HG02588 (cell line): ENCODE results near the gene ASF1A.

ENCODE experiments used
- ATAC-seq: cut with Tn5 transposase; IDR thresholded peaks from one replicate; pipeline ENCODE4 v1.9.1; 2021; ENCODE audit warnings: mild to moderate bottlenecking, moderate library complexity; ENCODE audit not compliant: unreplicated experiment

The ASF1A gene

DNA sequence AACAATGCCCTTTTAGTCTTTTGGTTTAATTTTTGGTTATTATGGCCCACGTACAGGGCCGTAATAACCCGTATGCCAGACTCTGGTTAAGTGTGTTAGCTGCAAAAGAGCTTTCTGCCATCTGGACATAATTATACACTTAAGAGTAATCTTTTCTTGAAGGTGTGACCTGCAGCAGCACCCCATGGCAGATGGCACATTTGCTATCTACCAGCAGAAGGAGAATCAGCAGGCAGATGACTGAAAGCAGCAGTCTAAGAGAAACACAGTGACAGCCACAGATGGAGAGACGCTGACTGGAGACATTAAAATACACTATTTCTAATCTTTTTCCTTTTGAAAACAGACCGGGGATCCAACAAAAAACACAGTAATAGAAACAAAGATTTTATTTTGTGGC is 18.7 kb downstream of the ASF1A start:
- ATAC-seq = no peak

DNA sequence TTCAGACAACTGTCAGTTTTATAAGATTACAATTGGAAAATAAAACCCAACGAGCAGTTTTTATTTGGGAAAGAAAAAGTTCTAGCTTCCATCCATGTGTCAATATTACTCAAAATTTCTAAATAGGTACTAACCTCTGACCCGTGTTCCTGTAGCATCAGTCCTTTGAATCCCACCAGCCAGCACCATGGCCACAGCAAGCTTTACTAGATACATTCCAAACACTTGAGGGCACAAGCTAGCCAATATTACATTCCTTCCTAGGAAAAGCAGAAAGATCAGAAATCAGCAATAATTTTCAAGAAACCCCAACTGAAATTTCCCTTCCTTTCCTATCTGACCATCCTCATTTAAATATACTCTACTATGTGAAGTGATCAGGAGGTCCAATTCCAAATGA is 19.2 kb downstream of the ASF1A start:
- ATAC-seq = no peak

- no peak for ATAC-seq
These were observed 20.6 kb downstream of the ASF1A start for GRCh38 chr6:118914598-118914997.

DNA sequence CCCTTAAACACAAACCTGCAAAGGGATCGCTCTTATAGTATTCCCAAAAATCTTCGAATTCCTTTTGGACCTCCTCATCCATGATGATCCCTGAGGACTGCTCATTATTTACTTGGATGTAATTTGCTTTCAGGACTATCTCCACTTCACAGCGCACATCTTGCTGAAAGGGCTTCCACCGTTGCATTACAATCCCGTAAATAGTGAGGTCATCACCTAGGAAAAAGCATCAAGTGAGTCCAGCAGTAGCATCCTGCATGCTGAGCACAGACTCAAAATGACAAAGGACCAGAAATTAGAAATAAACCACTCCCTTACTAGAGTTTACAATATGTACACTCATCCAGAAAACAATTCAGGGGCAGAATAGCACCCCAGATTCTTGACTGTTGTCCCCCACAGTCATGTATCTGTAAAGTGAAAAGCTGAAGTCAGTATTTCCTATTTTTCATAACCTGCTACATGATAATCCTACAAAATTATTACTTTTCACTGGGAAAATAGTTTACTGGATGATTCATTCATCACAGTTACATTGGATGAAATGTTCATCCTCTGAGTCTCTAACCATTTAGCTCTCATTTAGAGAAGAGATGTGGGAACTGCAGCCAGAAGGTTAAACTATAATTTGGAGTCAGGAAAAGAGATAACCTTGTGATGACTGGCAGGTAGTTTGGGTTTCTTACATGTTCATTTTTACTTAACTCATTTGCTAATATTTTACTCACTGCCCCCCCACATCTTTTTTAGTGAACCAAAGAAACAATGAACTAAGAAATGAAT is 23.8 kb downstream of the ASF1A start:
- no peak for ATAC-seq

DNA sequence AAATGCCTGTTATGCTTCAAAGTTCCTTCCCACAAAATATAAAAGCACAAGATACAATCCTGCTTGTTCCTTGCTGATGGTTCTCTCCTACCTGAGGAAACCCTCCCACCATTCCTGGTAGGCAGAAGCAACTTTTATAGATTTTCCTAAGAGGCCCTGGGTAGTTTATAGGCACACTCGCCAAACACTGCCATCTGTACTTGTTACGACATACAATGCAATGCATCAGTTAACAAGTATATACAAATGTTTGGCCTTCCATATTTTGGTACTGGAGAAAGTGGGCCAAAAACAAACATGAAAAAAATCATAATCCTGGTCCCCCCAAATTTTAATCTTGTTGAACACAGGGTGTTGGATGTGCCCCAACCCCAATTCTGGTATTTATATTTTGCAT is 24.4 kb downstream of the ASF1A start:
- no peak for ATAC-seq

GRCh38 chr6:118921084-118921483 is 27.1 kb downstream of the ASF1A start:
- ATAC-seq = no peak

DNA sequence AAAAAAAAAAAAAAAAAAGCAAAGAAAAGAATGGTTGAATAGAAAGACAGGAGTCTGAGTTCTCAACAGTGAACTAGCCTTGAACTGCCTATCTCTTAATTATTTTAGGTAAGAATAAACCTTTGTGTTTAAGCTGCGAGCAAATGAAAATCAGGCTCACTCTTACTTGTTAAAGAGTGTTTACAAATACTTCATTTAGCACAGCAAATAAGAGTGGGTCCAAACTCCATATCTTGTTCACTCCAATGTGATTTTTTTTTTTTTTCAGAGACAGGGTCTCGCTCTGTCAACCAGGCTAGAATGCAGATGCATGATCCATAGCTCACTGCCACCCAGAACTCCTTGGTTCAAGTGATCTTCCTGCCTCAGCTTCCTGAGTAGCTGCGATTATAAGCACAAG is 29.1 kb downstream of the ASF1A start:
- ATAC-seq = no peak

- ATAC-seq = no peak
These were observed 36.7 kb downstream of the ASF1A start for GRCh38 chr6:118930680-118931079.

- ATAC-seq = no peak
These were observed 37.5 kb downstream of the ASF1A start for GRCh38 chr6:118931436-118931835.

GRCh38 chr6:118932421-118932820 is 38.5 kb downstream of the ASF1A start:
- no peak for ATAC-seq

DNA sequence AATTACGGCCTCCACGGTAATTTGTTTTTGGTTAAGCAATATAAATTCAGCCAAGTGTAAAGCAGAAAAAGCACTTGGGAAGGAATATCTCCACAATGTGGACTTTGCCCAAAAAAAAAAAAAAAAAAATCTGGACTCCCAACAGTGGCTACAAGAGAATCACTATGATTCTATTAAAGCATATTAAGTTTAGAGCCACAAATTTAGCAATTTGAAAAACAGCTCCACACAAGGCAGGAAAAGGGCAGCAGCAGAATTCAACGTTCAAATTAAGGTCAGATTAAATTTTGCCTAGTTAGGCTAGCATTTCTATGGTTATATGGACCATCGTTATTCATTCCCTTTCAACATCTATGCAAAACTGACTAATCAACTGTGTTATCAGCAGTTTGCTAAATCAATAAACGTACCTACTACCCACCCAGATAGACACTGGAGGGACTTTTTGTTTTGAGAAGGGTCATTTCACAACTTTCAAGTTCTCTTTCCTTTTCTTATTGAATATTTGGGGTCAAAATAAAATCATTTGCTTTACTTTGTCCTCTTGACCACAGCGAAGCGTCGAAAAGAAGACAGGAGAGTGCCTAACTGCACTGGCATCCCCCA is 40.0 kb downstream of the ASF1A start:
- peak; percentile 0 for ATAC-seq

- peak; percentile 95 for ATAC-seq
These were observed 40.7 kb downstream of the ASF1A start, which contains the start of gene MCM9 for GRCh38 chr6:118934461-118935330. TSS of gene MCM9 (minus strand) at chr6:118935159. CDS start at chr6:118931723, 3,436 bp downstream.

DNA sequence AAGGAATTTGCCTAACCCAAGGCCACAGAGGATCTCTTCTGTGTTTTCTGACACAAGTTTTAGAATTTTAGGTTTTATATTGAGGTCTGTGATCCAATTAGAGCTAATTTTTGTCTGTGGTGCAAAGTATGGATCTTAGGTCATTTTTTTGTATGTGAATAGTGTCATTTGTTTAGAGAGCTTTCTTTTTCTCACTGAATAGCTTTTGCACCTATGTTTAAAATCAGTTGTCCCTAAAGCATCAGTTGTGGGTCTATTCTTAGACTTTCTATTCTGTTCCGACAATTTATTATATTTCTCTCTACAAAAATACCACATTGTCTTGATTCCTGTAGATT is 41.3 kb downstream of the ASF1A start:
- peak; percentile 11 for ATAC-seq

DNA sequence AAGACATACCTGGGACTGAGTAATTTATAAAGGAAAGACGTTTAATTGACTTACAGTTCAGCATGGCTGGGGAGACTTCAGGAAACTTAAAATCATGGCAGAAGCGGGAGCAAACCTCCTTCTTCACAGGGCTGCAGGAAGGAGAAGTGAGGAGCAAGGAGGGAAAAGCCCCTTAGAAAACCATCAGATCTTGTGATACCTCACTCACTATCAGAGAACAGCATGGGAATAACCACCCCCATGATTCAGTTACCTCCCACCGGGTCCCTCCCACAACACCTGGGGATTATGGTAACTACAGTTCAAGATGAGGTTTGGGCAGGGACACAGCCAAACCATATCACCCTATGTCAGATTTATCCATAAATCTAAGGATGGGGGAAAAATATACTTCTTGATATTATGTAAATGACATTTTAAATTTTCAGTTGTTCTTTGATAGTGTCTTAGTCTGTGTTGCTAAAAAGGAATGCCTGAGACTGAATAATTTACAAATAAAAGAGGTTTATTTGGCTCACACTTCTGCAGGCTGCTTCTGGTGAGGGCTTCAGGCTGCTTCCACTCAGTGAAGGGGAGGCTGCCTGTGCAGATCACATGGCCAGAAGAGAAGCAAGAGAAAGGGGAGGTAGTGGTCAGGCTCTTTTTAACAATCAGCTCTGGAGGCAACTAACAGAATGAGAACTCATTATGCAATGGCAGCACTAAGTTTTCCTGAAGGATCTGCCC is 42.2 kb downstream of the ASF1A start:
- no peak for ATAC-seq

DNA sequence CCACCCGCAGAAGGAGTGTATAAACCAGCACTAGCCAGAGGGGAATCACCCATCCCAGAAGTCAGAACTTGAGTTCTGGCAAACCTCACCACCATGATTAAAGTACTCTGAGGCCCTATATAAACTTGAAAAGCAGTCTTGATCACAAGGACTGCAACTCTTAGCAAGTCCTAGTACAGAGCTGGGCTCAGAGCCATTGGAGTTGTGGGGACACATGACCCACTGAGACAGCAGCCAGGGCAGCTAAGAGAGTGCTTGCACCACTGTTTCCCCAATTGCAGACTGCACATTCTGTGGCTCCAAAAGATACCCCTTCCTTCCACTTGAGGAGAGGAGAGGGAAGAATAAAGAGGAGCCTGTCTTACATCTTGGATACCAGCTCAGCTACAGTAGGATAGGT is 45.7 kb downstream of the ASF1A start:
- no peak for ATAC-seq

DNA sequence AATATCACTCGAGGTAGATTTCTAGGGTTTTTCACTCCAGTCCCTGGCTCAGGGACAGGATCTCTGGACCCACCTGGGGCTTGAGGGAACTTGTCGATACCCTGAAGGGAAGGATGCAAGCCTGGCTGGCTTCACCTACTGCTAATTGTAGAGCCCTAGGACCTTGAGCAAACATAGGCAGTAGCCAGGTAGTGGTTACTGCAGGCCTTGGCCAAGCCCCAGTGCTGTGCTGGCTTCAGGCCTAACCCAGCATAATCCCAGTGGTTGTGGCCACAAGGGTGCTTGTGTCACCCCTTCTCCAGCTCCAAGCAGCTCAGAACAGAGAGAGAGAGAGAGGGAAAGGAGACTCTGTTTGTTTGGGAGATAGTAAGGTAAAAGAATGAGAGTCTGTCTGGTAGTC is 46.8 kb downstream of the ASF1A start:
- no peak for ATAC-seq

- no peak for ATAC-seq
These were observed 51.3 kb downstream of the ASF1A start for GRCh38 chr6:118945217-118945616.

- ATAC-seq = no peak
These were observed 58.7 kb downstream of the ASF1A start for GRCh38 chr6:118952683-118953082.

DNA sequence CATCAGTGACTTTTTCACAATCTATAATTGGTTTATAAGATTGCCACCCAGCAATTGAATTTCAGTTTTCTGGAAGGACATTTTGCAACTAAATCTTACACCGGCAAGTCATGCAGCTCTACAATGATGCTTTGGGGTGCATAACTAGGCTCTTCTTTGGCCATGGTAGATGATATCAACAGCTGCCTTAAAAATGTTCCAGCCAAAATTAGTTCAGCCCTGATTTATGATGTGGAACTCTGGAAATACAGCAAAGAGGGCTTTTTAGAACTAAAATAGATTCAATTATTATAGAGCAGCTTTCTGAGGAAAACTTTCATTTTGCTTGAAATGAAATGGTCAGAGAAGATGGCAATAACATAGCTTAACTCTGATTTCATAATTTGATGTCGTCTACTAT is 59.4 kb downstream of the ASF1A start:
- ATAC-seq = no peak
